GM12872 (cell line): Measurements from ENCODE around the gene ZNF133.

Source experiments
- TF ChIP-seq, protein P1 (sequence below): IDR thresholded peaks from 3 replicates; pipeline ENCODE4 v1.5.1; 2011; ENCODE audit warnings: low read depth, mild to moderate bottlenecking, low read length, moderate library complexity; ENCODE audit not compliant: insufficient read depth

The ZNF133 gene

GRCh38 chr20:18313411-18313810 is 25.1 kb downstream of the ZNF133 start:
- TF ChIP-seq, protein P1, sequence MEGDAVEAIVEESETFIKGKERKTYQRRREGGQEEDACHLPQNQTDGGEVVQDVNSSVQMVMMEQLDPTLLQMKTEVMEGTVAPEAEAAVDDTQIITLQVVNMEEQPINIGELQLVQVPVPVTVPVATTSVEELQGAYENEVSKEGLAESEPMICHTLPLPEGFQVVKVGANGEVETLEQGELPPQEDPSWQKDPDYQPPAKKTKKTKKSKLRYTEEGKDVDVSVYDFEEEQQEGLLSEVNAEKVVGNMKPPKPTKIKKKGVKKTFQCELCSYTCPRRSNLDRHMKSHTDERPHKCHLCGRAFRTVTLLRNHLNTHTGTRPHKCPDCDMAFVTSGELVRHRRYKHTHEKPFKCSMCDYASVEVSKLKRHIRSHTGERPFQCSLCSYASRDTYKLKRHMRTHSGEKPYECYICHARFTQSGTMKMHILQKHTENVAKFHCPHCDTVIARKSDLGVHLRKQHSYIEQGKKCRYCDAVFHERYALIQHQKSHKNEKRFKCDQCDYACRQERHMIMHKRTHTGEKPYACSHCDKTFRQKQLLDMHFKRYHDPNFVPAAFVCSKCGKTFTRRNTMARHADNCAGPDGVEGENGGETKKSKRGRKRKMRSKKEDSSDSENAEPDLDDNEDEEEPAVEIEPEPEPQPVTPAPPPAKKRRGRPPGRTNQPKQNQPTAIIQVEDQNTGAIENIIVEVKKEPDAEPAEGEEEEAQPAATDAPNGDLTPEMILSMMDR: no peak

DNA sequence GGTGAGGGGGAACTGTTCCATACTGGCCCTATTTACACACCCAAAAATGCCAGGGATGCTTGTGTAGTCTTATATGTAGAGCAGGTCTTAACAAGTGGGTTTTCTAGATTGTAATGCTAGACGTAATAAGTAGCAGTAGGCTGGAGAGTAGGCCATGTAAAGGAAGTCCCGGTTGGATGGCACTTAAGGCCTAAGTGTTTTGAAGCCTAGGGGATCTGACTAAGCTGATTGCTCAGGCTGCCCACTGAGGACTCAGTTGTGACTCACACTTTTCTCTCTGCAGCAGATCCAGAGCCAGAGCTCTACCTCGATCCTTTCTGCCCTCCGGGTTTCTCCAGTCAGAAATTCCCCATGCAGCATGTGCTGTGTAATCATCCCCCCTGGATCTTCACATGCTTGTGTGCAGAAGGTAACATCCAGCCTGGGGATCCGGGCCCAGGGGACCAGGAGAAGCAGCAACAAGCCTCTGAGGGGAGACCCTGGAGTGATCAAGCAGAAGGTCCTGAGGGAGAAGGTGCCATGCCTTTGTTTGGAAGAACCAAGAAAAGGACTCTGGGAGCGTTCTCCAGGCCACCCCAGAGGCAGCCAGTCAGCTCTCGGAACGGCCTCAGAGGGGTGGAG is 26.6 kb downstream of the ZNF133 start:
- TF ChIP-seq, protein P1: no peak

DNA sequence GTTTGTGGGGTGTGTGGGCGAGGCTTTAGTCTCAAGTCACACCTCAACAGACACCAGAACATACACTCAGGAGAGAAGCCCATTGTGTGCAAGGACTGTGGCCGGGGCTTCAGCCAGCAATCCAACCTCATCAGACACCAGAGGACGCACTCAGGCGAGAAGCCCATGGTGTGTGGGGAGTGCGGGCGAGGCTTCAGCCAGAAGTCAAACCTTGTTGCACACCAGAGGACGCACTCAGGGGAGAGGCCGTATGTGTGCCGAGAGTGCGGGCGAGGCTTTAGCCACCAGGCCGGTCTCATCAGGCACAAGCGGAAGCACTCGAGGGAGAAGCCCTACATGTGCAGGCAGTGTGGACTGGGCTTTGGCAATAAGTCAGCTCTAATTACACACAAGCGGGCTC is 27.8 kb downstream of the ZNF133 start:
- TF ChIP-seq, protein P1: no peak

DNA sequence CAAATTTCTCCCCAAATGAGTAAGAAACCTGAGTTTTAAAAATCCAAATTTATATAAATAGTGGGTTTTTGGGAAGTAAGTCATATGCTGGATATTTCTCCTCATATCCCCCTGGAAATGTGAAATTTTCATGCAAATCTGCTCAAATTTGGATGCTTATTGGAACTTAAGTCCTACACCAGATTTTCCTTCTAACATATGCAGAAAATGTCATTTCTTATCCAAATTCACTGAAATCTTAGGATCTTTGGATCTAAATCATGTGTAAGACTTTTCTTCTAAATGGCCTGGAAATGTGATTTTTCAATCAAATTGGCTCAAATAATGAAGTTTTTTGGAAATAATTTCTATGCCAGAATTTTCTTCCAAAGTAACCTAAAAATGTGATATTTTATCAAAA is 33.0 kb downstream of the ZNF133 start:
- TF ChIP-seq, protein P1: no peak

DNA sequence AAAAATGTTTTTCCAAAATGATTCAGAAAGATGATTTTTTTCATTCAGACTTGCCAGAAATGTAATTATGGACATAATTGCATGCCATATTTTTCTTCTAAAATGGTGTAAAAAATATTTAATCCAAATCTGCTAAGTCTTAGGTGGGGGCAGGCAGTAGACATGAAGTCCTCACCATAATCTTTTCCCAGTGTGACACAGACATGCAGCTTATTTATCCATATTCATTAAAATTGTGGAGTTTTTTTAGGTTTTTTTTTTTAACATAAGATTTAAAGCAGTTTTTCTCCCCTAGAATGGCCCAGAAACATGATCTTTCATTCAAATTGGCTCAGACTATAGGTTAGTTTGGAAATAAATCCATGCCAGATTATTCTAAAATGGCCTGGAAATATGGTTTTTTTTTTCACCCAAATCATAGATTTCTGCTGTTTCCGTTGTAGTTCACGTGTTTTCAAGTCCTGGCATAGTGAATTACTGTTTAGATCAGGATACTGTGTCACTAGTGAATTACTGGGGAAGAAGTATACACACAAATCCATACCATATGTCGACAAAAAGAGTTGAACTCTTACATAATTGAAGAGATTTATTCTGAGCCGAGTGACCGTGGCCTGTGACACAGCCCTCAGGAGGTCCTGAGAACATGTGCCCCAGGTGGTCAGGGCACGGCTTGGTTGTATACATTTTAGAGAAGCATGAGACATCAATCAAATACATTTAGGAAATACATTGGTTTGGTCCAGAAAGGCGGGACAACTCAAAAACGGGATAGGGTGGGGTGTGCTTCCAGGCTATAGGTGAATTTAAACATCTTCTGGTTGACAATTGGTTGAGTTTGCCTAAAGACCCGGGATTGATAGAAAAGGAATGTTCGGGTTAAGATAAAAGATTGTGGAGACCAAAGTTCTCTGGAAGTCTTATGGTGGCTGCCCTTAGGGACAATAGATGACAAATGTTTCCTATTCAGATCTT is 33.9 kb downstream of the ZNF133 start:
- TF ChIP-seq, protein P1: no peak

DNA sequence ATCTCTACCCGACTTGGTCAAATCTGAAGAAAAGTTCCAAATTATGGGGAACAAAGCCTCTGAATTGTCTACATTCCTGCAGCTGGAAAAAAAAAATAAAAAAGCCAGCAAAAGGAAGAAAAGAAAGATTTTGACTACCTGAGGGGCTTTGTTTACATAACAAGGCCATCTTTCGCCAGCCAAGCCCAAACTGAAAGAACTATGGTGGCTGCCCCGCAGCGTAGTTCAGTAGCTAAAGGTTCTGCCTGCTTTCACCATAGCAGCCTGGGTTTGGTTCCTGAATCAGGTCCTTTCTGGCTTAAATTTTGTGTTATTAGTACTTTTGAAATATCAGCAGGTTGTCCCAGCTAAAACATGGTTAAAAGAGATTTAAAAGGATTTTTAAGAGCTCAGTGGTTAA is 35.4 kb downstream of the ZNF133 start:
- TF ChIP-seq, protein P1: no peak

GRCh38 chr20:18324596-18325089 is 36.3 kb downstream of the ZNF133 start:
- TF ChIP-seq, protein P1: no peak
